Measurements from ENCODE around the gene KCNQ1.
"Not testable (repeated sequence)": the region's sequence is repeated elsewhere in the genome, so short reads cannot be mapped to it uniquely, and the experiment has no call there.

KCNQ1 gene

DNA sequence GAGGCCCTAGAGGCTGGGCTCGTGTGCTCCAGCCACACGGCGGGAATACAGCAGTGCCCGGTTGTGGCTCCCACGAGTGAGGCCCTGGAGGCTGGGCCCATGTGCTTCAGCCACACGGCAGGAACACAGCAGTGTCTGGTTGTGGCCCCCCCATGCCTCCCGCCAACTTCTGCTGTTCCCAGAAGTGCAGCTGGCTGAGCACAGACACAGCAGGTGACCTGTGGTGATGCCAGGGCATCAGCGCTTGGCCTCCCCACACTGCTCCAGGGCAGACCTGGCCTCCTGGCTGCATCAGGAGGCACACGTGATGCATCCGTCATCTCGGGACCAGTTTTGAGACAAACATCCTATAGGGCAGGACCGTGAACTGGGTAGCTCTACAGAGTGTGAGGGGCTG, 144.7 kb downstream of the KCNQ1 start:
- no peak for DNase-seq (ENCODE audit: low read depth in 2 of 2)

DNA sequence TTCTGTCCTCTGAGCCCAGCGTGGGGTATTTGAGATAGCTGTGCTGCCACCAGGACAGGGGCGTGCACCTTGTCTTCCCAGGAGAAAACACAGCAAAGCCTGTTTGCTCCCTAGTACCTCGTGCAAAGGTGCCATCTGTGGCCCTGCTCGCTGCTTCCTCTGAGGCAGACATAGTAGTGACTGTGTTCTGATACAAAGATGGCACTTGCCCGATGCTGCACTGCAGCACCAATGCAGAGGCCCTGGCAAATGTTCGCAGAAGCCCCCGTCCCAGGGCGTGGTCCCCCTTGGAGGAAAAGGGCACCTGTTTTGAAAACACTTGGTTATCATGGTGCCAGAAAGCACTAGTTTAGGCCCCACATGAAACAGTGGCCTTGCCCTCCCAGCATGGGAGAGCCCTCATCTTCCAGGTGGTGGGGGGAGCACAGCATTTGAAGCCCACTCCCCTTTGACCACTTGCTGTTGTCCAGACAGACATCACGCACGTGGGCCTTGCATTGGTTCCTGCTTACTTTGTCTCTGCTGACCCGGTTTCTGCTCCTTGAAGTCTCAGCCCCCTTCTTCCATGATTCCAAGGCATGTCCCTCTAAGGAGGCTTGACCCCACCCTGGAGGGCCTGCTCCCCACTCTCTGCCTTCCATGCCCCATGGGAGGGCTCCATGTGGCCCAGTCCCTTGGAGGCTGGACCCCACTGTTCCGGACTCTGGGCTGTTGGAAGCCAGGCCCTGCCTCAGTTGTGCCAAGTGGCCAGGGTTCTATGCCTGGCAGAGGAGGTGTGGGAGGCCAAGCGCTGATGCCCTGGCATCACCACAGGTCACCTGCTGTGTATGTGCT, 145.5 kb downstream of the KCNQ1 start:
- no peak for DNase-seq (ENCODE audit: low read depth in 2 of 2)

GRCh38 chr11:2590965-2591754, 146.4 kb downstream of the KCNQ1 start:
- DNase-seq (ENCODE audit: low read depth in 2 of 2), result no peak

DNA sequence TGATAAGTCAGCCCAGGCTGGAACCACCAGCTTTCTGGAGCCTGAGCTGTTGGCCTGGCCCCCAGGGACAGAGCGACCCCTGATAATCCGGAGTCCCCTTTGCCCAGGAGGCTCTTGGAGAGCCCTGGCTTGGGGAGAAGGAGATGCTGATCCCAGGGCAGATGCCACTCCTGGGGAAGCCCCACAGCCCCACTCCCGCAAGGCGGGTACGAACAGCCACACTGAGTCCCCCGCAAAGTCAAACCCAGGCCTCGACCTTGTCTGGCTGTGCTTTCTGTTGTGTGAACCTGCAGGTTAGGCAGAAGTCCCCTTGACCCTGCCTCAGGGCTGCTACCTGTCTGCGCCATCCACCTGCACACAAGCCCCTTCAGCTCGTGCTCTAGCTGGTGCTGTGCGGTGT, 147.0 kb downstream of the KCNQ1 start:
- DNase-seq (ENCODE audit: low read depth in 2 of 2), result no peak

GRCh38 chr11:2592559-2593392, 148.0 kb downstream of the KCNQ1 start:
- DNase-seq (ENCODE audit: low read depth in 2 of 2), result no peak

- DNase-seq (ENCODE audit: low read depth in 2 of 2), result no peak
Observed at GRCh38 chr11:2593393-2593950, 148.7 kb downstream of the KCNQ1 start.

GRCh38 chr11:2594267-2594666, 149.5 kb downstream of the KCNQ1 start:
- DNase-seq (ENCODE audit: low read depth in 2 of 2), result no peak

DNA sequence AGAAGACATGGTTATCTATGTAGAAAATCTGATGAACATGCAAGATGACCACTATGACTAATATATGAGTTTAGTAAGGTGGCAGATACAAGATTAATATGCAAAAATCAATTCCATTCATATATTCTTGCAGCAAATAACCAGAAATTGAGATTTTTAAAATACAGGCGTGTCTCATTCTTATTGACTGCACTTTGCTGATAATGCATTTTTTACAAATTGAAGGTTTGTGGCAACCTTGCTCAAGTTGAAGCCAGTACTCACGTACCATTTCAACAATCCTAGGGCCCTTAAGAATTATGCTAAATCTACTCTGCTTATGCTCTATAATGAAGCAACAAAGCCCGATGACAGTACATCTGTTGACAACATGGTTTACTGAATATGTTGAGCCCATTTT, 150.4 kb downstream of the KCNQ1 start:
- DNase-seq (ENCODE audit: low read depth in 2 of 2), result no peak

GRCh38 chr11:2599561-2600189, 154.9 kb downstream of the KCNQ1 start:
- no peak for DNase-seq (ENCODE audit: low read depth in 2 of 2)

- no peak for DNase-seq (ENCODE audit: low read depth in 2 of 2)
Observed at GRCh38 chr11:2609345-2609744, 164.5 kb downstream of the KCNQ1 start.

DNA sequence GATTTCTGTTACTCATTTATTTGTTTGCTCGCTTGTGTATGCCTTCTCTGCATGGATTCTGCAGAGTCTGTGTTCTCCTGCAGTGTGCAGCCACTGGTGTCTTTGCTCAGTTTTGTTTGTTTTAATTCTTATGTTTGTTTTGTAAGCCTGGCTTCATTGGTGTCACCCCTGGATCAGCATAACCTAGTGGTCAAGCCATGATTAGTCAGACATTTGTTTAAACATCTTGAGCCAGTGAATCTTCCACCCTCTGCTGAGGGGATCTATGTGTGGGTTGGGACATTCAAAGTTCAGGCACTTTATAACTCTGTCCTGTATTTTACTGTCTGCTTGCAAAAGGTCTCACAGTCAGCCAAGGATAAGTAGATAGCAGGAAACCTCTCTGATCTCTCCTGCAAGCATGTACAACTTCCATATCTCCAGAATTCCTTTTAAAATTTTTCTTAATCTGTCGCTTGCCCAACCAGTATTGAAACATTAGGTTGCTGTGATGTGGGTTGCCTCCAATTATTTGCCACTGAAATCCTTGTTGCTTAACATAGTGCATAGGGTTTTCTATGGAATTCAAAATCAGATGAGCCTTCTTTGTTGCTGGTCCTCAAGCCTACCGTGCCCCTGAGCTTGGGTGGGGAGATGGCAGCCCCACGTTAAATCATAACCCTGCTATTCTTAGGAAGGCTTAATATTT, 168.2 kb downstream of the KCNQ1 start:
- no peak for DNase-seq (ENCODE audit: low read depth in 2 of 2)

- no peak for DNase-seq (ENCODE audit: low read depth in 2 of 2)
Observed at GRCh38 chr11:2621894-2622293, 177.1 kb downstream of the KCNQ1 start.

- no peak for DNase-seq (ENCODE audit: low read depth in 2 of 2)
Observed at GRCh38 chr11:2625183-2625582, 180.4 kb downstream of the KCNQ1 start.

GRCh38 chr11:2630679-2631078, 185.9 kb downstream of the KCNQ1 start:
- DNase-seq (ENCODE audit: low read depth in 2 of 2), result no peak

DNA sequence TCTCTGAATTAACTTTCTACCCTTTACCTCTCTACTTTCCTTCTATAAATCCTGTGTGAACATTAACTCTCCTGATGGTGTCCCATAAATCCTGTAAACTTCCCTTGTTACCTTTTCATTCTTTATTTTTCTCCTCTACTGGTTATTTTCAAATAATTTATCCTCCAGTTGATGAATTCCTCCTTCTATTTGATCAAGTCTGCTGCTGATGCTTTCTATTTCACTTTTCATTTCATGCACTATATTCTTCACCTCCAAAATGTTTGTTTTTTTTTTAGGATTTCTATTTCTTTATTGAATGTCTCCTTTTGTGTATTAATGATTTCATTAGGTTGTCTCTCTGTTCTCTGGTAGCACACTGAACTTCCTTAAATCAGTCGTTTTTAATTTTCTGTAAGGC, 186.4 kb downstream of the KCNQ1 start:
- DNase-seq (ENCODE audit: low read depth in 2 of 2), result no peak

DNA sequence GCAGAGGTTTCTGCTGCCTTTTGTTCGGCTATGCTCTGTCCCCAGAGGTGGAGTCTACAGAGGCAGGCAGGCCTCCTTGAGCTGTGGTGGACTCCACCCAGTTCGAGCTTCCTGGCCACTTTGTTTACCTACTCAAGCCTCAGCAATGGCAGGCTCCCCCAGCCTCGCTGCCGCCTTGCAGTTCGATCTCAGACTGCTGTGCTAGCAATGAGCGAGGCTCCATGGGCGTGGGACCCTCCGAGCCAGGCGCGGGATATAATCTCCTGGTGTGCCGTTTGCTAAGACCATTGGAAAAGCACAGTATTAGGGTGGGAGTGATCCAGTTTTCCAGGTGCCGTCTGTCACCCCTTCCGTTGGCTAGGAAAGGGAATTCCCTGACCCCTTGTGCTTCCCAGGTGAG, 195.0 kb downstream of the KCNQ1 start:
- not testable (repeated sequence) for DNase-seq (ENCODE audit: low read depth in 2 of 2)

DNA sequence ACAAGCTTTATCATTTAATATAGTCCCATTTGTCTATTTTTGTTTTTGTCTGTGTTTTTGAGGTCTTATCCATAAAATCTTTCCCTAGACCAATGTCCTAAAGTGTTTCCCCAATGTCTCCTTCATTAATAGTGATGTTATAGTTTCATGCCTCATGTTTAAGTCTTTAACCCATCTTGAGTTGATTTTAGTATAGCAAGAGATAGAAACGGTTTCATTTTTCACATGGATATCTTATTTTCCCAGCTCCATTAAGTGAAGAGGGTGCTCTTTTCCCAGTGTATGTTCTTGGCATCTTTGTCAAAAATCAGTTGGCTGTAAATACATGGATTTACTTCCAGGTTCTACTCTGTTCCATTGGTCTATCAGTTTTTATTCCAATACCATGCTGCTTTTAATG, 196.8 kb downstream of the KCNQ1 start:
- DNase-seq (ENCODE audit: low read depth in 2 of 2), result no peak

- DNase-seq (ENCODE audit: low read depth in 2 of 2), result no peak
Observed at GRCh38 chr11:2643746-2644145, 198.9 kb downstream of the KCNQ1 start.

- no peak for DNase-seq (ENCODE audit: low read depth in 2 of 2)
Observed at GRCh38 chr11:2644844-2645778, 200.3 kb downstream of the KCNQ1 start.

GRCh38 chr11:2645779-2646118, 200.9 kb downstream of the KCNQ1 start:
- DNase-seq (ENCODE audit: low read depth in 2 of 2), result no peak

Measured in stimulated activated CD4-positive, alpha-beta T cell treated with anti-CD3 and anti-CD28 coated beads, Interleukin-12 subunit alpha, Interleukin-12 subunit beta, amount 100 ng/mL, for 24 hours (primary cell).